HepG2 (cell line): ENCODE results near the gene PRKAB1. TPM values are rescaled to one million over a fixed set of nuclear protein-coding genes. Genes with fewer than 3 reads are reported as not detected.

Source experiments
- ATAC-seq: fragments of 200-7000 bp; cut with Tn5 transposase; 3 replicates; pipeline ENCODE4 v1.9.1; 2020; ENCODE audit warnings: mild to moderate bottlenecking, moderate library complexity
- BruUV-seq: library from RNA; stranded (reverse); fragments of 400-500 nt; replicated peaks from 2 replicates; lab custom pipeline; 2021; lab: Mats Ljungman, UMichigan
- CTCF ChIA-PET: fragments of 300-600 bp; formaldehyde crosslinking; extraction: SDS; loops from one replicate; lab custom pipeline; 2021; ENCODE audit warnings: low total read pairs, inconsistent platforms, low intra/inter-chr PET ratio; lab: Yijun Ruan, JAX
- POLR2A ChIA-PET: fragments of 350-600 bp; sonication (Branson Sonifier 250); formaldehyde crosslinking; loops from one replicate; lab custom pipeline; 2020; ENCODE audit warnings: antibody characterized with exemption, inconsistent platforms; lab: Yijun Ruan, JAX
- DNase-seq: peaks from one replicate; pipeline ENCODE4 v3.0.0-alpha.2; 2015; ENCODE audit warnings: low spot score
- FAIRE-seq: peaks from 3 replicates; lab custom pipeline; 2011; peaks lifted over from hg19 to GRCh38; lab: Jason Lieb, UNC
- H2AFZ ChIP-seq: one replicate; pipeline ENCODE4 v1.6.1; 2011; ENCODE audit warnings: low read length, inconsistent platforms
- H3K27ac ChIP-seq: fragments of 300-600 bp; 3 replicates; pipeline ENCODE4 v1.8.0; 2011; ENCODE audit warnings: mixed run types, mild to moderate bottlenecking, mixed read lengths, low read length, inconsistent platforms; ENCODE audit not compliant: insufficient read depth; ENCODE audit errors: extremely low read length
- H3K27me3 ChIP-seq, 2 experiments: fragments of 200-600 bp in 1 of 2; 2 replicates in 1 of 2; 3 replicates in 1 of 2; pipeline versions ENCODE4 v1.6.0 to v1.8.0; 2011; ENCODE audit warnings: low read length in 2 of 2, mild to moderate bottlenecking in 2 of 2, moderate library complexity in 2 of 2, inconsistent platforms in 1 of 2; ENCODE audit not compliant: insufficient read depth in 2 of 2, control insufficient read depth in 1 of 2
- H3K36me3 ChIP-seq, 2 experiments: fragments of 200-600 bp in 1 of 2; replicated peaks in 1 of 2; 2 replicates in 1 of 2; 3 replicates in 1 of 2; pipeline versions ENCODE4 v1.5.1 to v1.8.0; 2011; ENCODE audit warnings: low read length in 2 of 2, inconsistent platforms in 1 of 2; ENCODE audit not compliant: insufficient read depth in 2 of 2, control insufficient read depth in 1 of 2
- H3K4me1 ChIP-seq: 2 replicates; pipeline ENCODE4 v1.5.1; 2012; ENCODE audit warnings: low read length, inconsistent platforms; ENCODE audit not compliant: insufficient read depth
- H3K4me2 ChIP-seq: 2 replicates; pipeline ENCODE4 v1.6.0; 2011; ENCODE audit warnings: low read depth, low read length, inconsistent platforms
- H3K4me3 ChIP-seq, 3 experiments: fragments of 200-600 bp in 1 of 3; sonication (generic), shearing (Covaris generic) in 1 of 3; replicated peaks in 1 of 3; 2 replicates each; pipeline ENCODE4 v1.5.1; 2011 to 2016; ENCODE audit warnings: low read length in 3 of 3, inconsistent platforms in 2 of 3, low read depth in 2 of 3, mild to moderate bottlenecking in 2 of 3, control low read depth in 1 of 3, mixed read lengths in 1 of 3; ENCODE audit not compliant: insufficient read depth in 1 of 3
- H3K79me2 ChIP-seq: one replicate; pipeline ENCODE4 v1.6.1; 2011; ENCODE audit warnings: low read length, inconsistent platforms; ENCODE audit not compliant: insufficient read depth
- H3K9ac ChIP-seq: 2 replicates; pipeline ENCODE4 v1.6.0; 2011; ENCODE audit warnings: mild to moderate bottlenecking, low read depth, low read length, inconsistent platforms; ENCODE audit not compliant: insufficient read depth
- H3K9me3 ChIP-seq: 2 replicates; pipeline ENCODE4 v1.5.1; 2012; ENCODE audit warnings: mild to moderate bottlenecking, low read length
- H4K20me1 ChIP-seq: 2 replicates; pipeline ENCODE4 v1.6.0; 2011; ENCODE audit warnings: inconsistent platforms, mild to moderate bottlenecking, low read length, moderate library complexity; ENCODE audit not compliant: insufficient read depth
- ATM ChIP-seq: fragments of 450-650 bp; IDR thresholded peaks from 2 replicates; pipeline ENCODE4 v1.7.1; 2017; ENCODE audit warnings: mild to moderate bottlenecking, borderline replicate concordance
- CTCF ChIP-seq: sonication (generic); formaldehyde crosslinking; IDR thresholded peaks from 2 replicates; pipeline ENCODE4 v1.5.0; 2020; ENCODE audit warnings: mild to moderate bottlenecking, missing genetic modification reagents, moderate library complexity
- HBP1 ChIP-seq: IDR thresholded peaks from 2 replicates; pipeline ENCODE4 v1.6.1; 2016; ENCODE audit warnings: low read depth, control low read depth
- ZNF850 ChIP-seq: sonication (generic); formaldehyde crosslinking; conservative IDR thresholded peaks from 2 replicates; pipeline ENCODE4 v1.9.0; 2021; ENCODE audit warnings: mild to moderate bottlenecking, missing genetic modification reagents
- WGBS: methylation state at CpG from one replicate; pipeline ENCODE4 v1.1.6; 2017; ENCODE audit warnings: low lambda C conversion rate; 5-methylcytosine and 5-hydroxymethylcytosine counted together
- in situ Hi-C: cut with HindIII; loops from 2 replicates; pipeline ENCODE4 v1.10.0; 2017; ENCODE audit warnings: low pct_unique_long_range_greater_than_20kb; ENCODE audit not compliant: extremely low pct_ligation_motif_present
- intact Hi-C: fragments of 100-400 bp; cut with micrococcal nuclease; formaldehyde crosslinking; loops from one replicate; pipeline ENCODE4 v1.10.0; 2022; ENCODE audit not compliant: unreplicated experiment
- polyA plus RNA-seq, 8 experiments: library from polyadenylated mRNA; depleted of rRNA in 3 of 8; stranded (reverse) in 7 of 8; unstranded in 1 of 8; fragments of >200 nt; fragmentation: Illumina TruSeq in 4 of 8; extraction: Trizol in 4 of 8; gene quantifications; 2 replicates each; pipeline versions ENCODE4 v1.2.1 to v1.2.3, GENCODE V29; 2011 to 2016; ENCODE audit warnings: low read depth in 4 of 8, missing spikeins in 1 of 8, mixed read lengths in 1 of 8; ENCODE audit not compliant: insufficient read depth in 1 of 8
- total RNA-seq, 5 experiments: library from RNA; depleted of rRNA; stranded (reverse); fragments of >200 nt; fragmentation: Illumina TruSeq; extraction: Trizol; gene quantifications; 2 replicates each; pipeline ENCODE4 v1.2.3, GENCODE V29; 2016; ENCODE audit warnings: low read depth in 1 of 5
- TF ChIP-seq, protein P1 (sequence below): conservative IDR thresholded peaks from 2 replicates; pipeline ENCODE4 v1.6.1; 2018; ENCODE audit warnings: missing genetic modification reagents

The PRKAB1 gene
- total and polyA plus RNA-seq, 2 of the 13 experiments (the other 11 are each of a cell fraction or from before 2014, with no cell fraction given), result 28.4 to 35.5 TPM

- H3K4me1 ChIP-seq, result peaks cover 17% of the 10 kb centered on the region
- FAIRE-seq (no peak), DNase-seq (no peak), ATAC-seq (no peak)
- no peaks in the 10 kb centered on the region for H3K9me3 ChIP-seq
- BruUV-seq, result no TSS peak
- H3K27ac ChIP-seq, result no peak overlapping the region
- intact Hi-C loops (no loop called here), in situ Hi-C loops (no loop called here)
- H3K4me3 ChIP-seq, result no peak overlapping the region
- 39% methylated on average over 4 of the region's 4 CpGs for WGBS
- CTCF ChIA-PET, result no interaction called here
- H2AFZ ChIP-seq, result no peak overlapping the region
- H3K36me3 ChIP-seq, result no peaks in the 10 kb centered on the region
- TF ChIP-seq ATM (no peak), ZNF850 (CRISPR knock-in tag) (no peak), HBP1 (CRISPR knock-in tag) (no peak), CTCF (CRISPR knock-in tag) (no peak)
- TF ChIP-seq, protein P1, sequence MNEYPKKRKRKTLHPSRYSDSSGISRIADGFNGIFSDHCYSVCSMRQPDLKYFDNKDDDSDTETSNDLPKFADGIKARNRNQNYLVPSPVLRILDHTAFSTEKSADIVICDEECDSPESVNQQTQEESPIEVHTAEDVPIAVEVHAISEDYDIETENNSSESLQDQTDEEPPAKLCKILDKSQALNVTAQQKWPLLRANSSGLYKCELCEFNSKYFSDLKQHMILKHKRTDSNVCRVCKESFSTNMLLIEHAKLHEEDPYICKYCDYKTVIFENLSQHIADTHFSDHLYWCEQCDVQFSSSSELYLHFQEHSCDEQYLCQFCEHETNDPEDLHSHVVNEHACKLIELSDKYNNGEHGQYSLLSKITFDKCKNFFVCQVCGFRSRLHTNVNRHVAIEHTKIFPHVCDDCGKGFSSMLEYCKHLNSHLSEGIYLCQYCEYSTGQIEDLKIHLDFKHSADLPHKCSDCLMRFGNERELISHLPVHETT (CRISPR knock-in tag), result no peak
- POLR2A ChIA-PET, result no interaction called here
- H3K27me3 ChIP-seq, result no peaks in the 10 kb centered on the region
- H3K9ac ChIP-seq, result no peak overlapping the region
- no peaks in the 10 kb centered on the region for H4K20me1 ChIP-seq
- H3K79me2 ChIP-seq, result no peaks in the 10 kb centered on the region
- H3K4me2 ChIP-seq, result no peak overlapping the region
These were observed 6.1 kb upstream of the PRKAB1 start for GRCh38 chr12:119661882-119662281.
